IPS-18c (cell line): ENCODE data around the gene TGFB3.
"Not testable (repeated sequence)": the region's sequence is repeated elsewhere in the genome, so short reads cannot be mapped to it uniquely, and the experiment has no call there.

Experiments used
- H3K4me3 ChIP-seq: 2 replicates; pipeline ENCODE4 v1.7.0; 2013; ENCODE audit warnings: low read depth, mild to moderate bottlenecking, low read length, moderate library complexity; ENCODE audit not compliant: insufficient read depth
- H3K9me3 ChIP-seq: one replicate; pipeline ENCODE4 v1.6.1; 2013; ENCODE audit warnings: mild to moderate bottlenecking, low read length, moderate library complexity; ENCODE audit not compliant: control insufficient read depth, insufficient read depth

The TGFB3 gene

DNA sequence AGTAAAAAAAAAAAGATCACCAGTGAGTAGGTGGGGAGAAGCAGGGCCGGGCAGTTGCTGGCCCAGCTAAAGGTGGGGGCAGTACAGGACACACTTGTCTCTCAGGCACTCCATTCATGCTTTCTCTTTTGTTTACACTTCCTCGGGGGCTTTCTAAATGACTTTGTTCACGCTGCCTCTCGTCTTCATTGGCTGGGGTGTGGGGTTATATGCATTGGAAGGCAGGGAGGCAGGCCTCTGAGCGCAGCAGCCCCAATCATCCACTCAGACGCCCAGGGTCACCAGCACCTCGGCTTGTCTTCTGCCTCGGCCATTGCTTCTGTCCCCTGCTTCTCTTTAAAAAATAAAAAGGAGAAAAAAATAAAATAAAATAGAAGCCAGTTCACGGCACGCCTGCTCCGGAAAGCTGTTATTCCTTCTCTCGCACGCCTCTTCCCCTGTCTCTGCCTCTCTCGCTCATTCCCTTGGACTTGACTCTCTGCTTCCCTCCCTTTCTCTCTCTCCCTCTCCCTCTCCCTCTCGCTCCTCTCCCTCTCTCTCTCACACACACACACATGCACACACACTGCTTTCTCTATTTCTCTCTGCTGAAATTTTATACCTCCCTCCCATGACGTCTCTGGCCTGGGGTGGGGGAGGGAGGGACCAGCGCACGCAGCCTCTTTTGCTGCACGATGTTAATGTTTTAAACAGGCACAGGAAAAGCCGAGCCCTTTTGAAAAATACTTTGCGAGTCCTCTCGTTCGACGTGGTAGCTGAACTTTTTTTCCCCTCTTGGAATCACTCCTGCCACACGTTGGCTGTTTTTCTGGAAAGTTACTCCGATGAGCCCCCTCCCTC is at the start of gene TGFB3:
TSS of gene TGFB3 (minus strand) at position 570 of the 840 bp plus-strand sequence. CDS start 1,102 bp downstream, outside the sequence.
- Histone ChIP-seq H3K9me3 (peaks cover 2% of the 10 kb centered on the region), H3K4me3 (peak within 1 kb of the TSS; percentile 71)

GRCh38 chr14:76024211-76024907 is 42.6 kb upstream of the TGFB3 start:
- Histone ChIP-seq H3K4me3 (no peak overlapping the region), H3K9me3 (no peaks in the 10 kb centered on the region)

GRCh38 chr14:76023757-76024156 is 42.0 kb upstream of the TGFB3 start:
- H3K9me3 ChIP-seq = no peaks in the 10 kb centered on the region
- H3K4me3 ChIP-seq = no peak overlapping the region

DNA sequence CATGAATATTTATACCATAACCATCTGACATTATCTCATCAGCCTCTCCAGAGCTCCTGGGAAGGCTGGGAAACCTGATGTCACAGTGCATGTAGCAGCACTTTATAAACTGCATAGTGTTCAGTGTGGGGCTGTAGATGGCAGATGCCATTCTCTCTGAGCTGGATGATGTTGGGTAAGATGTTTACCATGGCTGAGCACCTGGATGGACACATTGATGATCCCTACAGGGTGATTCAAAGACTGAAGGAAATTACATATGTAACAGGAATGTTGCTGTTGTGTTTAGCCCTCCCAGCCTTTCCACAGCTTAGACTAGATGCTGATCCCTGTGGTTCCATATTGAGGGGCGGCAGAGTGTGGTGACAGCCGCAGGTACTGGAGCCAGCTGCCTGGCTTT is 41.2 kb upstream of the TGFB3 start:
- H3K9me3 ChIP-seq = no peaks in the 10 kb centered on the region
- no peak overlapping the region for H3K4me3 ChIP-seq

DNA sequence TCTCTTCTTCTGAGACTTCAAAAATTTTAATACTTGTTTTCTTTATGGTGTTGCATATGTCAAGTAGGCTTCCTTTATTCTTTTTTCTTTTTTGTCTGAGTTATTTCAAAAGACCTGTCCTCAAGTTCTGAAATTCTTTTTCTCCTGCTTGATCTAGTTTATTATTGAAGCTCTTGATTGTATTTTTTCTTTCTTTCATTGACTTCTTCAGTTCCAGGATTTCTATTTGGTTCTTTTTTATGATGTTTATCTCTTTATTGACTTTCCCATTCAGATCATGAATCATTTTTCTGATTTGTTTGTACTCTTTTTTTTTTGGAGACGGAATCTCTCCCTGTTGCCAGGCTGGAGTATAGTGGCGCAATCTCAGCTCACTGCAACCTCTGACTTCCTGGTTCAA is 37.9 kb upstream of the TGFB3 start:
- no peaks in the 10 kb centered on the region for H3K9me3 ChIP-seq
- no peak overlapping the region for H3K4me3 ChIP-seq

GRCh38 chr14:76015668-76016067 is 33.9 kb upstream of the TGFB3 start:
- H3K4me3 ChIP-seq = no peak overlapping the region
- H3K9me3 ChIP-seq = no peaks in the 10 kb centered on the region

- H3K9me3 ChIP-seq = no peaks in the 10 kb centered on the region
- H3K4me3 ChIP-seq = no peak overlapping the region
These were observed 33.4 kb upstream of the TGFB3 start for GRCh38 chr14:76015191-76015590.

- Histone ChIP-seq H3K4me3 (no peak overlapping the region), H3K9me3 (no peaks in the 10 kb centered on the region)
These were observed 30.6 kb upstream of the TGFB3 start for GRCh38 chr14:76012354-76012753.

DNA sequence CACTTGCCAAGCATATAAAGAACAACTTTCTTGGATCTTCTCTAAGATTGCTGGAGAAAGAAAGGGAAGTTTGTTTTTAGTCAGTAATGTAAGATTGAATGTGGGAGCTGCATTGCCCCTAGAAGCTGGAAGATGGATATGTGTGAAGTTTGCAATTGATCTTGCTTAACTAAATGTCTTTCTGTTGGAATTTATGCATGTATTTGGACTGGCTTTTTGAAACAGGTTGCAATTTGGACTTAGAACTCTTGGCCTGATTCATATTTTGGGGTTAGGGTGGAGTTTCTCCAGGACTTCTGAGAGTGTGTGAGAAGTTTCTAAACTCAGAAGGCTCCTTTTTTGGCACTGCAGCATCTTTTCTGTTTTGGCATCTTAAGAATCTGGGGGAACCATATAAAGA is 30.1 kb upstream of the TGFB3 start:
- H3K9me3 ChIP-seq = no peaks in the 10 kb centered on the region
- H3K4me3 ChIP-seq = no peak overlapping the region

DNA sequence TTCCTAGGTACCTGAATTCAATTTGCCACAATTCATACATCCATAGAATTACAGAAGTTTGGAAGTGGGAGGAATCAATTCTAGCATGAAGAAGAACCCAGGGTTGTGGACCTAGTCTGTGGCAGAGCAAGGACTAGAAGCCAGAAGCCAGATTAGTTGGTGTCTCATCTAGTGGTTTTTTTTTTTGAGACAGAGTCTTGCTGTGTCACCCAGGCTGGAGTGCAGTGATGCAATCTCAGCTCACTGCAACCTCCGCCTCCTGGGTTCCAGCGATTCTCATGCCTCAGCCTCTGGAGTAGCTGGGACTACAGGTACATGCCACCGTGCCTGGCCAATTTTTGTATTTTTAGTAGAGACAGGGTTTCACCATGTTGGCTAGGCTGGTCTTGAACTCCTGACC is 27.8 kb upstream of the TGFB3 start:
- not testable (repeated sequence) for H3K9me3 ChIP-seq, H3K4me3 ChIP-seq

- H3K4me3 ChIP-seq = no peak overlapping the region
These were observed 26.1 kb upstream of the TGFB3 start for GRCh38 chr14:76007852-76008251.

GRCh38 chr14:76007379-76007778 is 25.6 kb upstream of the TGFB3 start:
- H3K4me3 ChIP-seq = no peak overlapping the region
- H3K9me3 ChIP-seq = no peaks in the 10 kb centered on the region

More at GRCh38 chr14:76007852-76008251, 26.1 kb upstream of the TGFB3 start:
- H3K9me3 ChIP-seq = no peaks in the 10 kb centered on the region

GRCh38 chr14:76006253-76006652 is 24.5 kb upstream of the TGFB3 start:
- Histone ChIP-seq H3K9me3 (no peaks in the 10 kb centered on the region), H3K4me3 (no peak overlapping the region)

- Histone ChIP-seq H3K4me3 (no peak overlapping the region), H3K9me3 (no peaks in the 10 kb centered on the region)
These were observed 20.6 kb upstream of the TGFB3 start for GRCh38 chr14:76002383-76002782.

DNA sequence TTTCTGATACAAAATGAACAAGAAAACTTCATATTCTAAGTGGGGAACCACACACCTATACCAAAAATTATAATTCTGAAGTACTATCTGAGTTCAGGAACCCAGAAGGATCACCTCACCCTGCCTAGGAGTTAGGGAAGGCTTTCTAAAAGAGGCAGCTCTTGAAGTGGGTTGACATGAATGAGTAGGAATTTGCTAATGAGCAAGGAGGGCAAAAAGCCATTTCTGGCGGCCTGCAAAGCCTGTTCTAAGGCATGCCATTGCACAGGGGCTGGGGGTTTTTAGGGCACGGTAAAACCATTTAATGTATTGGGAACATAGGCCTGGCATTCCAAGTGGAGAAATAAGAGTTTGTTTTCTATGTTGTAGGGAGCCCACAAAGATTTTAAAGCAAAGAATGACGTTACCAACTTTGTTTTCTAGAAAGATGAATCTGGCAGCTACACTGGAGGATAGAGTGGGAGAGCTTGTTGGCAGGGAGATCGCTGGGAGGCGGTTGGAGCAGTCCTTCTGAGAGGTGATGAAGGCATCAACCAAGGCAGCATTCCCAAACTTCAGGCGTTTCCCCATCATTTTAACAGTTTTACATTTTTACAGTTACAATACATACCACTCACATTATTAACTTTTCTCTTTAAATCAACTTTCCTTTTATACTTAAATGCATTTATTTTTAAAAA is 17.9 kb upstream of the TGFB3 start:
- Histone ChIP-seq H3K9me3 (no peaks in the 10 kb centered on the region), H3K4me3 (no peak overlapping the region)

GRCh38 chr14:75996488-75996887 is 14.7 kb upstream of the TGFB3 start:
- no peak overlapping the region for H3K4me3 ChIP-seq
- H3K9me3 ChIP-seq = no peaks in the 10 kb centered on the region

DNA sequence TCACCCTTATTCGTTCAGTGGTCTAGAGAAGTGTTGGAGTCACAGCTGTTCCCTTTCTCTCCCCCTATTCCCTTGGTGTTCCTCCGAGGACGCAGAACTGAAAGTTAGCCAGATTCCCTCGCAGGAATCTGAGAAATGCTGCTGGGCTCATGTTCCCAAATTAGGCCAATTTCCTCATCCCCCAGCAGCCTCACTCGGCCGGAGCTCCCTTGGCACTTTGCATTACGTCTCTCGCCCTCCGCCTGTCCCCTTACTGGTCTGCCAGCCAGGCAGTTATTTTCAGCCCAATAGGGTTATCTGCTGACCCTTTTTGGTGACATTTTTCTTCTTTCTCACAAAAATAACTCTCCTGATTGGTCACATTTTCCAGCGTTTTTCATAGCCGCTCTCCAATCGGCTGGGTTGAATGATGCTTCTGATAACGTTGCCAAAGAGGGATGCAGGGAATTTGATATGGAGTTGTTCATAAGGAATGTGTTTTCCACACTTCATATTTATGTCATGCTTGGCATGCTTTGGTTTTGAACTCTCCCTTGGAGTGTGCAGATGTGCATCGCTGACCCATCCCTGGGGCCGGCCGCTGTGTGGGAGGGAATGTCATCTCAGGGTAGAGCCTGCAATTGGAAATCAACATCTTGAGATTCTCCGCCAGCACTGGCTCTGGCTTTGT is 13.7 kb upstream of the TGFB3 start:
- Histone ChIP-seq H3K4me3 (no peak overlapping the region), H3K9me3 (no peaks in the 10 kb centered on the region)
